OCI-LY3 (cell line): Measurements from ENCODE around the gene FRMD1.

Experiments used
- H2AFZ ChIP-seq: fragments of 200-600, 300-600 bp; shearing (Covaris generic); 2 replicates; pipeline ENCODE4 v1.6.0; 2014; ENCODE audit warnings: antibody characterized with exemption, low read depth, low read length
- H3K27ac ChIP-seq: fragments of 200-600, 300-600 bp; sonication (generic); 2 replicates; pipeline ENCODE4 v1.5.1; 2014; ENCODE audit warnings: mild to moderate bottlenecking, low read length, moderate library complexity, mixed read lengths
- H3K27me3 ChIP-seq: fragments of 200-600, 300-600 bp; sonication (generic); 2 replicates; pipeline ENCODE4 v1.6.1; 2014; ENCODE audit warnings: low read depth, low read length, mixed read lengths
- H3K36me3 ChIP-seq: fragments of 200-600, 300-600 bp; sonication (generic); replicated peaks from 2 replicates; pipeline ENCODE3; 2014; ENCODE audit warnings: low read depth, low read length, mixed read lengths
- H3K4me1 ChIP-seq: fragments of 300-600, 200-600 bp; sonication (generic); 2 replicates; pipeline ENCODE4 v1.6.1; 2014; ENCODE audit warnings: low read length, mixed read lengths
- H3K4me2 ChIP-seq: fragments of 200-600, 300-600 bp; sonication (generic); 2 replicates; pipeline ENCODE4 v1.6.1; 2014; ENCODE audit warnings: low read length, mixed read lengths
- H3K4me3 ChIP-seq: fragments of 300-600, 200-600 bp; sonication (generic); 2 replicates; pipeline ENCODE4 v1.5.1; 2014; ENCODE audit warnings: antibody characterized with exemption, mild to moderate bottlenecking, low read length, moderate library complexity
- H3K79me2 ChIP-seq: fragments of 300-600, 200-600 bp; shearing (Covaris generic); 2 replicates; pipeline ENCODE4 v1.6.1; 2014; ENCODE audit warnings: mild to moderate bottlenecking, low read length, mixed read lengths
- H3K9ac ChIP-seq: fragments of 300-600, 200-600 bp; shearing (Covaris generic); 2 replicates; pipeline ENCODE4 v1.6.0; 2014; ENCODE audit warnings: mild to moderate bottlenecking, low read length, moderate library complexity
- H3K9me3 ChIP-seq: fragments of 200-600, 300-600 bp; shearing (Covaris generic); 2 replicates; pipeline ENCODE4 v1.6.1; 2014; ENCODE audit warnings: low read length, mixed read lengths; ENCODE audit not compliant: insufficient read depth
- H4K20me1 ChIP-seq: fragments of 200-600, 300-600 bp; sonication (generic); 2 replicates; pipeline ENCODE4 v1.6.1; 2016; ENCODE audit warnings: low read length, mixed read lengths; ENCODE audit not compliant: insufficient read depth
- EZH2phosphoT487 ChIP-seq: fragments of 200-600 bp; shearing (Covaris generic); IDR thresholded peaks from 2 replicates; pipeline ENCODE4 v1.6.1; 2018; ENCODE audit warnings: antibody characterized with exemption, mixed run types, low read depth
- TF ChIP-seq, protein P1 (sequence below): fragments of 200-600, 300-600 bp; sonication (generic); IDR thresholded peaks from 2 replicates; pipeline ENCODE4 v1.5.1; 2014; ENCODE audit warnings: antibody characterized with exemption, low read length, low read depth

Gene FRMD1

DNA sequence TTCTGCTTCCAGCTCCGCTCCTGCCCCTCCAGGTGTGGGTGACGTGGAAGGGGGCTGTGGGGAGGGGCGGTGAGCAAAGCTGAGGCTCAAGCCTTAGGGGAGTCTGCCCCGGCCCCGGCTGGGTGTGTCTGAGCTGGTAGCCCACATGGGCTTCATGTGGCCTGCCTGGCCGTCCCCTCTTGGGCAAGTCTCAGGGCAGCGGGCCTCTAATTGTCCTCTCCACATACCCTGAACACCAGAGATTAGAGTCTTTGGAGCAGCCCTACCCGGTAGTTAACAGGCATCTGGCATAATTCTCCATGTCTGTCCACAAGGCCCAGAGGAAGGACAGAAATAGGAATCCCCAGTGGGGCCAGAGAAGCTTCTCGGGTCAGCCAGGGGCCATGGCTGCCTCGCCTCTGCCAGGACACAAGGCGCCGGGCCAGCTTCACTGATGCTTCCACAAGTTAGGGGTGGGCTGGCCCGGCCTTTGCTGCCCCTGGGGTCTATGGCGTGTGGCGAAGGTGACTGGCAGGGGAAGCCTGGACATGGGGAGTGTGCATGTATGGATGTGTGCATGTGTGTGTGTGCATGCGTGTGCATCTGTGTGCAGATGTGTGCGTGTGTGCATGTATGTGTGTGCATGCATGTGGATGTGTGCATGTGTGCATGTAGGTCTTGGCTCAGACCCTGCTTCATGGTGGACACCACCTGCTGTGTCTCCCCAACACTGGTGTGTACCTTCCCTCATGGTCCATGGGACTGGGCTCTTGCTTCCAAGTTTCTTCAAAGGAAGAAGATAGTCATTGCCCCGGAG is 24.0 kb downstream of the FRMD1 start:
- H4K20me1 ChIP-seq: no peaks in the 10 kb centered on the region
- H2AFZ ChIP-seq: no peak overlapping the region
- no peaks in the 10 kb centered on the region for H3K79me2 ChIP-seq
- no peak overlapping the region for H3K9ac ChIP-seq
- no peak overlapping the region for H3K4me3 ChIP-seq
- H3K4me2 ChIP-seq: no peak overlapping the region
- H3K9me3 ChIP-seq: no peaks in the 10 kb centered on the region
- H3K27ac ChIP-seq: no peak overlapping the region
- H3K27me3 ChIP-seq: no peaks in the 10 kb centered on the region
- no peaks in the 10 kb centered on the region for H3K4me1 ChIP-seq
- no peaks in the 10 kb centered on the region for H3K36me3 ChIP-seq
- TF ChIP-seq, protein P1, sequence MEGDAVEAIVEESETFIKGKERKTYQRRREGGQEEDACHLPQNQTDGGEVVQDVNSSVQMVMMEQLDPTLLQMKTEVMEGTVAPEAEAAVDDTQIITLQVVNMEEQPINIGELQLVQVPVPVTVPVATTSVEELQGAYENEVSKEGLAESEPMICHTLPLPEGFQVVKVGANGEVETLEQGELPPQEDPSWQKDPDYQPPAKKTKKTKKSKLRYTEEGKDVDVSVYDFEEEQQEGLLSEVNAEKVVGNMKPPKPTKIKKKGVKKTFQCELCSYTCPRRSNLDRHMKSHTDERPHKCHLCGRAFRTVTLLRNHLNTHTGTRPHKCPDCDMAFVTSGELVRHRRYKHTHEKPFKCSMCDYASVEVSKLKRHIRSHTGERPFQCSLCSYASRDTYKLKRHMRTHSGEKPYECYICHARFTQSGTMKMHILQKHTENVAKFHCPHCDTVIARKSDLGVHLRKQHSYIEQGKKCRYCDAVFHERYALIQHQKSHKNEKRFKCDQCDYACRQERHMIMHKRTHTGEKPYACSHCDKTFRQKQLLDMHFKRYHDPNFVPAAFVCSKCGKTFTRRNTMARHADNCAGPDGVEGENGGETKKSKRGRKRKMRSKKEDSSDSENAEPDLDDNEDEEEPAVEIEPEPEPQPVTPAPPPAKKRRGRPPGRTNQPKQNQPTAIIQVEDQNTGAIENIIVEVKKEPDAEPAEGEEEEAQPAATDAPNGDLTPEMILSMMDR: no peak
- TF ChIP-seq EZH2phosphoT487: no peak

DNA sequence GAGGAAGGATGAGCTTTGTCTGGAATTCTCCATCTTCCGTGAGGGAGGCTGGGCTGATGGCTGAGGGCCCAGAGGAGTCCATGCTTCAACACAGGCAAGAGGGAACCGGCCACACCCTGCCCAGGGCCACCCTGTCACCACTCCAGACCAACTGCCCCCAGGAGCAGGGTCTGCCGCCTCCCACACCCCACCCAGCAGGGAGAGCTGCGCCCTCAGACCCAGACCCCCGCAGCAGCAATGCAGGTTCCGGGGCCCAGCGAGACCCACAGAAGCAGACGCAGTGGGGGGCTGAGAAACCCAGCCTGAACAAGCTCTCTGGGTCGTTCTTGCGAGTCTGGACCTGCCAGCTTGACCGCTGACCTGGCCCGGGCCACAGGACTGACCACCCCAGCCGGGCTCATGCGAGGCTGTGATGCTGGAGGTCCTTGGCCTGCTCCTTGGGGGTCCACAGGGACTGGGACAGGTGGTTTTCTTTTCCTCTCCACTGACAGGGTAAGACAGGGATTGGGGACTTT is 25.0 kb downstream of the FRMD1 start:
- no peak overlapping the region for H2AFZ ChIP-seq
- no peaks in the 10 kb centered on the region for H3K36me3 ChIP-seq
- no peaks in the 10 kb centered on the region for H3K27me3 ChIP-seq
- H3K9ac ChIP-seq: no peak overlapping the region
- H3K27ac ChIP-seq: no peak overlapping the region
- TF ChIP-seq EZH2phosphoT487: no peak
- TF ChIP-seq, protein P1: no peak
- no peaks in the 10 kb centered on the region for H3K9me3 ChIP-seq
- H4K20me1 ChIP-seq: no peaks in the 10 kb centered on the region
- H3K79me2 ChIP-seq: no peaks in the 10 kb centered on the region
- H3K4me3 ChIP-seq: no peak overlapping the region
- H3K4me1 ChIP-seq: no peaks in the 10 kb centered on the region
- H3K4me2 ChIP-seq: no peak overlapping the region

GRCh38 chr6:168053086-168053956 is 25.7 kb downstream of the FRMD1 start:
- Histone ChIP-seq H3K27me3 (no peaks in the 10 kb centered on the region), H3K79me2 (no peaks in the 10 kb centered on the region), H2AFZ (no peak overlapping the region), H4K20me1 (no peaks in the 10 kb centered on the region), H3K27ac (no peak overlapping the region), H3K4me2 (no peak overlapping the region), H3K4me1 (no peaks in the 10 kb centered on the region), H3K36me3 (no peaks in the 10 kb centered on the region), H3K9me3 (no peaks in the 10 kb centered on the region), H3K4me3 (no peak overlapping the region), H3K9ac (no peak overlapping the region)
- TF ChIP-seq, protein P1: no peak
- no peak for TF ChIP-seq EZH2phosphoT487
